CD4-positive, alpha-beta T cell treated with Interleukin-17A for 4 hours (primary cell): ENCODE data around the gene TULP4.
"Not testable (repeated sequence)": the region's sequence is repeated elsewhere in the genome, so short reads cannot be mapped to it uniquely, and the experiment has no call there.

Source experiments
- DNase-seq: peaks from one replicate; pipeline ENCODE4 v3.0.0-alpha.2; 2020; ENCODE audit warnings: mixed read lengths

Gene TULP4

GRCh38 chr6:158508450-158508849 is 196.2 kb downstream of the TULP4 start:
- no peak for DNase-seq

GRCh38 chr6:158509465-158509864 is 197.2 kb downstream of the TULP4 start:
- DNase-seq, result no peak

- no peak for DNase-seq
These were observed 200.5 kb downstream of the TULP4 start for GRCh38 chr6:158512809-158513208.

GRCh38 chr6:158514176-158514575 is 201.9 kb downstream of the TULP4 start:
- peak; percentile 19 for DNase-seq

- no peak for DNase-seq
These were observed 202.7 kb downstream of the TULP4 start for GRCh38 chr6:158514991-158515390.

- no peak for DNase-seq
These were observed 203.8 kb downstream of the TULP4 start for GRCh38 chr6:158516098-158516497.

GRCh38 chr6:158517038-158517437 is 204.8 kb downstream of the TULP4 start:
- no peak for DNase-seq

GRCh38 chr6:158517581-158517980 is 205.3 kb downstream of the TULP4 start:
- no peak for DNase-seq

GRCh38 chr6:158518191-158519127 is 206.2 kb downstream of the TULP4 start:
- DNase-seq, result peak; percentile 66

GRCh38 chr6:158519300-158519699 is 207.0 kb downstream of the TULP4 start:
- DNase-seq, result no peak

- DNase-seq, result no peak
These were observed 207.5 kb downstream of the TULP4 start for GRCh38 chr6:158519761-158520160.

GRCh38 chr6:158520975-158521374 is 208.7 kb downstream of the TULP4 start:
- DNase-seq, result not testable (repeated sequence)

- DNase-seq, result no peak
These were observed 209.5 kb downstream of the TULP4 start for GRCh38 chr6:158521759-158522158.

GRCh38 chr6:158522616-158523015 is 210.4 kb downstream of the TULP4 start:
- no peak for DNase-seq

GRCh38 chr6:158524311-158524710 is 212.0 kb downstream of the TULP4 start:
- DNase-seq, result no peak

- not testable (repeated sequence) for DNase-seq
These were observed 215.6 kb downstream of the TULP4 start for GRCh38 chr6:158527858-158528257.

GRCh38 chr6:158528826-158529225 is 216.6 kb downstream of the TULP4 start:
- DNase-seq, result no peak

- DNase-seq, result no peak
These were observed 217.4 kb downstream of the TULP4 start for GRCh38 chr6:158529629-158530028.

GRCh38 chr6:158531566-158531965 is 219.3 kb downstream of the TULP4 start:
- DNase-seq, result no peak

- no peak for DNase-seq
These were observed 219.7 kb downstream of the TULP4 start for GRCh38 chr6:158531970-158532369.

- DNase-seq, result peak; percentile 78
These were observed 224.0 kb downstream of the TULP4 start for GRCh38 chr6:158536084-158536890.

- DNase-seq, result peak; percentile 20
These were observed 224.9 kb downstream of the TULP4 start for GRCh38 chr6:158536891-158537798.

- no peak for DNase-seq
These were observed 226.5 kb downstream of the TULP4 start for GRCh38 chr6:158538741-158539140.
